Measurements from ENCODE around the gene HOXB9.

The HOXB9 gene

GRCh38 chr17:48643697-48644012, 17.5 kb upstream of the HOXB9 start:
- Mint-ChIP-seq H3K4me3 (no peak overlapping the region), H3K27me3 (peaks cover 95% of the 10 kb centered on the region), H3K27ac (no peak overlapping the region), H3K36me3 (ENCODE audit: low read depth) (no peaks in the 10 kb centered on the region), H3K4me1 (ENCODE audit: low read depth) (peaks cover 25% of the 10 kb centered on the region), H3K9me3 (no peaks in the 10 kb centered on the region)
- intact Hi-C loops (cut with micrococcal nuclease) = no loop called here

DNA sequence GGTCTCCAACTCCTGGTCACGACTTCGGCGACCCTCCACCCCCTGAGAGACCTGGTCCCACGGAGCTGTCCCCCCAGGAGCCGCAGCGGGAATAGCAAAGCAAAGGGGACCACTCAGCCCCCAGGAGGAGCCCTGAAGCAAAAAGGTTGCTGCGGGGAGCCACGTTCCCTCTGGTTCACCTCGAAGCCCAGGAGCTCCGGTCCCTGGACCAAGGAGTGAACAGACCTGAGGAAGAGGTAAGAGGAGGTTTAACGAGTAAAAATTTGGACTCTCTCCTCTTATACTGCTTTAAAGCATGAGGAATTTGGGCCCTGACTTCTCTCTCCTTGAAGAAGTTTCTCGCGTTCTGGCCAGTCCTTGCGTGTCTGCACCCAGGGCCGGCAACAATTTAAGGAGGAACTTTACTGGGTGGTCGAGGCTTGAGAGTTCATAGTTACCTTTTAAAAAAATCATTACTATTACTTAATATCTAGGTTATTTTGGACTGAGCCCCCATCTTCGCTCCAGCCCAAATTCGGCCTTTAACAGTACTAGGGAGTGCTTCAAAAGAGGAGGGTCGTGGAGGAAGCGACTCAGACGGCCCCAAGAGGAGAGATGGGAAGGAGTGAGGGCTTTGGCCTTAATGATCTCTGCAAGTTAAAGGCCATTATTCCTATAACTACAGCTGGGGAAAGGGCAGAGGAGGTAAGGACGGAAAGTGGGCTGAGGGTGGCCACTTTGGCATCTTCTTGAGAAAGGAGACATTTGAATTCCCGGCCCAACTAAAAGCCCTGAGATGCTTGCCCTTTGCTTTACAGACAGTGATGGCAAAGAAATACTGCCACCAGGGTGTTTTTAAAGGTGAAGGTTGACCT, 16.9 kb upstream of the HOXB9 start:
- Mint-ChIP-seq H3K36me3 (ENCODE audit: low read depth) (no peaks in the 10 kb centered on the region), H3K4me3 (no peak overlapping the region), H3K27ac (no peak overlapping the region), H3K4me1 (ENCODE audit: low read depth) (peaks cover 25% of the 10 kb centered on the region), H3K9me3 (no peaks in the 10 kb centered on the region), H3K27me3 (peaks cover 94% of the 10 kb centered on the region)
- intact Hi-C loops (cut with micrococcal nuclease) = no loop called here

GRCh38 chr17:48642059-48642842, 16.1 kb upstream of the HOXB9 start:
- no peak overlapping the region for H3K4me3 Mint-ChIP-seq
- peaks cover 94% of the 10 kb centered on the region for H3K27me3 Mint-ChIP-seq
- intact Hi-C loops (cut with micrococcal nuclease) = no loop called here
- H3K9me3 Mint-ChIP-seq = no peaks in the 10 kb centered on the region
- no peak overlapping the region for H3K27ac Mint-ChIP-seq
- no peaks in the 10 kb centered on the region for H3K36me3 Mint-ChIP-seq (ENCODE audit: low read depth)
- H3K4me1 Mint-ChIP-seq (ENCODE audit: low read depth) = peaks cover 18% of the 10 kb centered on the region

GRCh38 chr17:48641541-48642058, 15.4 kb upstream of the HOXB9 start:
- no peaks in the 10 kb centered on the region for H3K9me3 Mint-ChIP-seq
- intact Hi-C loops (cut with micrococcal nuclease) = no loop called here
- H3K4me3 Mint-ChIP-seq = no peak overlapping the region
- no peaks in the 10 kb centered on the region for H3K36me3 Mint-ChIP-seq (ENCODE audit: low read depth)
- H3K27me3 Mint-ChIP-seq = peaks cover 94% of the 10 kb centered on the region
- no peak overlapping the region for H3K27ac Mint-ChIP-seq
- peaks cover 12% of the 10 kb centered on the region for H3K4me1 Mint-ChIP-seq (ENCODE audit: low read depth)

GRCh38 chr17:48640858-48641180, 14.7 kb upstream of the HOXB9 start:
- H3K4me3 Mint-ChIP-seq = no peak overlapping the region
- H3K27ac Mint-ChIP-seq = no peak overlapping the region
- peaks cover 10% of the 10 kb centered on the region for H3K4me1 Mint-ChIP-seq (ENCODE audit: low read depth)
- intact Hi-C loops (cut with micrococcal nuclease) = no loop called here
- H3K36me3 Mint-ChIP-seq (ENCODE audit: low read depth) = no peaks in the 10 kb centered on the region
- peaks cover 94% of the 10 kb centered on the region for H3K27me3 Mint-ChIP-seq
- no peaks in the 10 kb centered on the region for H3K9me3 Mint-ChIP-seq

- Mint-ChIP-seq H3K4me3 (no peak overlapping the region), H3K4me1 (ENCODE audit: low read depth) (peaks cover 10% of the 10 kb centered on the region), H3K9me3 (no peaks in the 10 kb centered on the region), H3K36me3 (ENCODE audit: low read depth) (no peaks in the 10 kb centered on the region), H3K27ac (no peak overlapping the region), H3K27me3 (peaks cover 94% of the 10 kb centered on the region)
- intact Hi-C loops (cut with micrococcal nuclease) = no loop called here
Observed at GRCh38 chr17:48639982-48640857, 14.1 kb upstream of the HOXB9 start.

GRCh38 chr17:48639136-48639535, 13.0 kb upstream of the HOXB9 start:
- Mint-ChIP-seq H3K27me3 (peaks cover 95% of the 10 kb centered on the region), H3K36me3 (ENCODE audit: low read depth) (no peaks in the 10 kb centered on the region), H3K4me1 (ENCODE audit: low read depth) (peaks cover 10% of the 10 kb centered on the region), H3K9me3 (no peaks in the 10 kb centered on the region), H3K4me3 (no peak overlapping the region), H3K27ac (no peak overlapping the region)
- intact Hi-C loops (cut with micrococcal nuclease) = no loop called here

GRCh38 chr17:48637323-48638260, 11.4 kb upstream of the HOXB9 start:
- intact Hi-C loops (cut with micrococcal nuclease) = no loop called here
- no peak overlapping the region for H3K4me3 Mint-ChIP-seq
- H3K9me3 Mint-ChIP-seq = no peaks in the 10 kb centered on the region
- peaks cover 10% of the 10 kb centered on the region for H3K4me1 Mint-ChIP-seq (ENCODE audit: low read depth)
- no peak overlapping the region for H3K27ac Mint-ChIP-seq
- H3K36me3 Mint-ChIP-seq (ENCODE audit: low read depth) = no peaks in the 10 kb centered on the region
- peaks cover 96% of the 10 kb centered on the region for H3K27me3 Mint-ChIP-seq

- Mint-ChIP-seq H3K36me3 (ENCODE audit: low read depth) (no peaks in the 10 kb centered on the region), H3K9me3 (no peaks in the 10 kb centered on the region), H3K4me1 (ENCODE audit: low read depth) (peaks cover 3% of the 10 kb centered on the region), H3K4me3 (no peak overlapping the region), H3K27ac (no peak overlapping the region), H3K27me3 (peaks cover 96% of the 10 kb centered on the region)
- intact Hi-C loops (cut with micrococcal nuclease) = no loop called here
Observed at GRCh38 chr17:48636177-48637018, 10.2 kb upstream of the HOXB9 start.

GRCh38 chr17:48634493-48635208, 8.5 kb upstream of the HOXB9 start:
- Mint-ChIP-seq H3K4me1 (ENCODE audit: low read depth) (no peaks in the 10 kb centered on the region), H3K4me3 (no peak overlapping the region), H3K36me3 (ENCODE audit: low read depth) (no peaks in the 10 kb centered on the region), H3K27me3 (peaks cover 97% of the 10 kb centered on the region), H3K27ac (no peak overlapping the region), H3K9me3 (no peaks in the 10 kb centered on the region)
- intact Hi-C loops (cut with micrococcal nuclease) = no loop called here

DNA sequence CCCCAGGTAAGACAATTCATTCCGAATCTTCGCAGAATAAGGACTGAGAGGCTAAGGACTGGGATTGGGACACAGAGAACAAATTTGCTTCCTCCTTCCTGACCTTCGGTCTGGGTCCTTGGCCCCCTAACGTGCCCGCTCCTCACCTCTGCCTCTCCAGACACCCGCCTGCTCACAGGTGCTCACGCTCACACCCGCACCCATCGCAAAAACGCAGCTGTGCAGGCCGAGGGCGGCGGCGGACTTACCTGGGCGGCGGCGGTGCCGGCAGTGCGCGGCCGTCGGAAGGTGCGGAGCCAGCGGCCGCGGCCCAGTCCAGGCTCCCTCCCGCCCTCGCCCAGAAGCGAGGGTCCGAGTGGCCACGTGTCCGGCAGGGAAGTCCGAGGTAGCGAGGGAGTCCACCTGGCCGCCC, 7.1 kb upstream of the HOXB9 start:
- Mint-ChIP-seq H3K27ac (no peak overlapping the region), H3K4me3 (no peak overlapping the region), H3K9me3 (no peaks in the 10 kb centered on the region), H3K27me3 (peaks cover 98% of the 10 kb centered on the region), H3K36me3 (ENCODE audit: low read depth) (no peaks in the 10 kb centered on the region), H3K4me1 (ENCODE audit: low read depth) (peaks cover 5% of the 10 kb centered on the region)
- intact Hi-C loops (cut with micrococcal nuclease) = no loop called here
